NCI-H1694 (cell line): ENCODE measurements around the gene EGLN1.
A peak's percentile ranks its signal among the peaks of the same experiment; 100 is the strongest.
"Not testable (repeated sequence)": the region's sequence is repeated elsewhere in the genome, so short reads cannot be mapped to it uniquely, and the experiment has no call there.

Experiments
- DNase-seq: peaks from one replicate; lab custom pipeline; 2025; lab: John Stamatoyannopoulos, UW

EGLN1 gene

DNA sequence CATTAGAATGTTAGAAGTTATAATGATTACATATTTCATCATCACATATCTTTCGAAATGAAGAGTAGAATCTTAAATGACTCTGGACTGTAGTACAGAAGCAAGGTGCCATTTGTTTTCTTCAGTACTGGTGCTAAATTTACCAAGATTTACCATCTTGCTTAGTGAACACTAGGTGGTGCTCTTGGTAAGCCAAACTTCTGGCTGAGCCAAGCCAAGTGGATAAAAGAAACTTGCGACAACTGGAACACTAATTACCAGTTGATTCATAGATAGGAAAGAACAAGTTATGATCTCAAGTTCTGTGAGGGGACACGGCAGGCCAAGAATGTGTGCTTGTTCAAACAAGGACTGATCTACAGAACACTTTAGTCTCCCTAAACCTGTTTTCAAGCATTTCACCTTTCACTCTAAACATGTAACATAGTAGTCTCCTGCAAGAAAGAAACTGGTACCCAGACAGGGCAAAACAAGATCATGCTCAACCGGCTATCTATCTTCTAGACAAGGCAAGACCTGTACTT lies 64.2 kb downstream of the EGLN1 start:
- peak; percentile 46 for DNase-seq

DNA sequence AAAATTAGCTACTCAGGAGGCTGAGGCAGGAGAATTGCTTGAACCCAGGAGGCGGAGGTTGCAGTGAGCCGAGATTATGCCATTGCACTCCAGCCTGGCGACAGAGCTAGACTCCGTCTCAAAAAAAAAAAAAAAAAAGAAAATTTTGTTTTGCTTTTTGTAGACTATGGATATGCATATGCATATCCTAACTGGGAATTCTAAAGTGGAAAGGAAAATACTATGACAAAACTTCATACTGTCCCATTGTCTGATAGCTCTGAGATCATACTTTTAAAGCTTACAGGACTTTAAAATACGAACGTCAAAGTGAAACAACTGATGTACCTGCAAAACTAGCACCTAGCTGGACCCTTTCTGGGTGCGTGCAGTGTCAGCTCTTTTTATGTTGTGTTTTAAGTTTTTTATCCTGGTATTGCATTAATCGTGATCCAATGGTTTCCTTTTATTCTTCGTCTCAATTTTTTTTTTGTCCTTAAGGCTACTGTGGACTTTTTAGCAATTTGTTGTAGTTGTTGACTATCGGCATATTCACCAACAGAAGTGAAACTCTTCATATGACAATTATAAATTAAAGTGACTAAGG lies 64.8 kb downstream of the EGLN1 start:
- no peak for DNase-seq

DNA sequence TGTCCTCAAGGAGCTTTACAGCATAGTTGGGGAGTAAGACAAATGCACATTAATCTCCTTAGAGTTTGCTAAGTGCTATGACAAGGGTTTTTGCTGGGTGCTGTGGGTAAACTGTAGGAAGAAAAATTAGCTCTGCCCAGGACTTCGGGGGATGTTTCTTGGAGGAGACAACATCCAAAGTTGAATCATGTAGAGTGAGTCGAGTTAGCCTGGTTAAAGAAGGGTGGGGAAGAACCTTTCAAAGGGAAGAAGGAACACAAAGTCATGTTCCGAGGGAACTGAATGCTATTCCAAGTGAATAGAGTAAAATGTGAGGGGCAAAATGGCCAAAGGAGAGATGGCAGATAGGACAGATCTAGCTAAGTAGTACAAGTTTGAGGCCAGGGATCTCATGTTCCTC lies 66.9 kb downstream of the EGLN1 start:
- no peak for DNase-seq

DNA sequence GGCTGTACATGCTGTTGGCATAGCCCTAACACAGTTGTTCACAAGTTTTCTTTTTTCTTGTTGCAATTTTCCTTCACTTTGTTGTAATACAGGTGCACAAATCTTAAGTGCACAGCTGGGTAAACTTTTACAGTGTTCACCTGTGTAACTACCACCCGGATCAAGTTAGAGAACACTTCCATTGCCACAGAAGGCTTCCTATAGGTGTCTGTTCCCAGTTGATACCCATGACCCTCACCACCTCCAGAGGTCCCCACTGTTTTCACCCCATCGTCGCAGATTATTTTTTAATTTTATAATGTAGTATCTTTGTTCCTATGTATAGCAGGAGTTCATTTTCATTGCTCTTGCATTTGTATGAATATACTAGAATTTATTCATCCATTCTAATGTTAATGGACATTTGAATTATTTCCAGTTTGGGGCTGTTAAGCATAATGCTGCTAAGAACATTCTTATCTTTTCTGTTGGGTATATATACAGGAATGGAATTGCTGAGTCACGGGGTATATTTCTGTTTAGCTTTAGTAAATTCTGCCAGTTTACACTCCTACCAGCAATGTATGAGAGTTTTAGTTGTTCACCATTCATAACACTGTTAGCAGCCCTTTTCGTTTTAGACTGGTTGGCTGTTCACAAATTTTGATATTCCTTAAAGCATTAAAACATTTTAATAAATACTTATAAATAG lies 67.6 kb downstream of the EGLN1 start:
- no peak for DNase-seq

DNA sequence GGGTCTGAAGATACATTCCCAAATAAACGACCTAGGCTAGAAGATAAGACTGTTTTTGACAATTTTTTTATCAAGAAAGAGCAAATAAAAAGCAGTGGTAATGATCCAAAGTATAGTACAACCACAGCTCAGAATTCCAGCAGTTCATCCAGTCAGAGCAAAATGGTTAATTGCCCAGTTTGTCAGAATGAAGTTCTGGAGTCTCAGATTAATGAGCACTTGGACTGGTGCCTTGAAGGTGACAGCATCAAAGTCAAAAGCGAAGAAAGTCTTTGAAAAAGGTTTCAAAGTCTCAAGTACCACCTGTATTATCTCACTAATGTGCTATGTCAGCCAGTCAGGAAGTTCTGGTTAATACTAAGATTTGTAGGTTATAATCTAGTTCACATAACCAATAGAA lies 69.0 kb downstream of the EGLN1 start:
- no peak for DNase-seq

DNA sequence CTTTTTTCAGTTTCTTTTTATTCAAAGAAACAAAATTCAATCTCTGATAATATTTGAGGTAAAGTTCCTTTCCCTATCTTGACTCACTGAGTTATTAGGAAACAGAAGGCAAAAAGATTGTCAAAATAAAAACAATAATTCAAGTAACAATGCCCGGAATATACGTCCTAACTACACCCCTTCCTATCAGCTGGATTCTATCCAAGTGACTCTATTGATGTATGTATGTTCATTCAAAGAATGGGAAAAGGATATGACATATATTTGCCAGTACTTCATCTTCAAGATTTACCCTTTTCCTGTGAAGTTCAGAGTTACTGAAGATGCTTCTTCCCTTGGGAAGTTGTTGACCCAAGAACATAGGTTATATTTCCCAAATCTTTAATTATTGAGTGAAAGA lies 70.3 kb downstream of the EGLN1 start:
- DNase-seq: no peak

DNA sequence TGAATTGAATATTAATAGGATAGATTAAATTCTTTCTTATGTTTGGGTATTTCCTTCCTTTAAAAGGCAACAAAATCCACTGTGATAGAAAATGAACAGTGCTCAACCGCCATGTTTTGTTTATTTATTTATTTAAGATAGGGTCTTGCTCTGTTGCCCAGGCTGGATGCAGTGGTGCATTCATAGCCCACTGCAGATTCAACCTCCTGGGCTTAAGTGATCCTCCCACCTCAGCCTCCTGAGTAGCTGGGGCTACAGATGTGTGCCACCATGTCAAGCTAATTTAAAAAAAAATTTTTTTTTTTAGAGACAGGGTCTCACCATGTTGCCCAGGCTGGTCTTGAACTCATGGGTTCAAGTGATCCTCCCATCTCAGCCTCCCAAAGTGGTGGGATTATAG lies 73.2 kb downstream of the EGLN1 start:
- not testable (repeated sequence) for DNase-seq

DNA sequence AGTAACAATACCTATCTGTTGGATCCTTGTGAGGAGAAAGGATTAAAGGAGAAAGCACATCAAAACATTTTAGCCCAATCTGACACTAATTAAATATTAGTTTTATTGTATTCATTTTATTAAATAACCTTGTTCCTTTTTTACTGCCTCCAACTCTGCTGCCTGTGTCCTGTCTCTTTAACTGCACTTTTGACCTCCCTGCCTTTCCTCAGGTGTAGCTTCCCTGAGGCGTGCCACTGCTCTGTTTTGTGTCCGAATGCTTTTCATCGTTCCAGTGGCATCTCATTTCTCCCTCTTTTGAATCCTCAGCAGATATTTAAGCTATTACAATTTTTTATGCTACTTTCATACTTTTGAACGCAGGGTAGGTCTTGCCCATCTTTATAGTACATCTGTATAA lies 73.6 kb downstream of the EGLN1 start:
- no peak for DNase-seq

DNA sequence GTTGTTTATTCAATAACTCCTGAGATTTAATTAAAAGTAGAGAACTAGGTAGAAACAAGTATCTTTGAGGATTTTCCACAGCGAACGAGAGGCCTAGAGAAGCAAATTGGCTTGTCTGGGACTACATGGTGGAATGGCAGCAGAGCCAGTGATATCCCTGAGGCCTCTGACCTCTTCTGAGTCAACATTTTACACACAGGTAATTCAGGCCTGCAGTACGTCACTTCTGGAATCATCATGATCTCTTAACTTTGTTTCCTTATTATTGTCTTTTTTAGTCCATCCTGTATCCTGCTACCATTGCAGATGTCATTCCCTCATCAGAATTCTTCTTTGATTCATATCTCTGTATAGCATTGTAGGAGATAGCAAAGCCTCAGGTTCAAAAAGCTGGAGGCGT lies 74.1 kb downstream of the EGLN1 start:
- DNase-seq: no peak

DNA sequence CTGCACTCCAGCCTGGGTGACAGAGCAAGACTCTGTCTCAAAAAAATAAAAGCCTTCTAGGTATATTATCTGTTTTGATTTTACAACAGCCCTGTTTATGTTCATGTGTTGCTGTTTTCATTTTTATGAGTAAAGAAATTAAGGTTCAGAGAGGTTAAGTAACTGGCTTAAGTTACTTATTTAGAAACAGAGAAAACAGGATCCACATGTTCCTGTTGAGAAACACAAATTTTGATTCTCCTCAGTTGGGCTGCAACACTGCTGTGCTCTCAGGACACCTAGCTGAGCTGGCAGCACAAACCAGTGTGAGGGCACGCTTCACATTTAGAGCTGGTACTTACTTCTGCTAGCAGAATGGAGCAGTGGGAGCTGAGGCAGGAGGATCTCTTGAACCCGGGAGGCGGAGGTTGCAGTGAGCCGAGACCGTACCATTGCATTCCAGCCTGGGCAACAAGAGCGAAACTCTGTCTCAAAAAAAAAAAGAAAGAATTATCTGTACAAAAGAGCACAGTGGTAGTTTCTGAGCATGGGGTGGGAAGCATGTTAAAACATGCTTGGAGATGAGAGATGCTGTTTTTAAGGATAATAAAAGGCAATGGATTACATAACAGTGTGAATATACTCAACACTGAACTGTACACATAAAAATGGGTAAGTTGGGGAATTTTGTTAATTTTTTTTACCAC lies 81.6 kb downstream of the EGLN1 start:
- DNase-seq: no peak

DNA sequence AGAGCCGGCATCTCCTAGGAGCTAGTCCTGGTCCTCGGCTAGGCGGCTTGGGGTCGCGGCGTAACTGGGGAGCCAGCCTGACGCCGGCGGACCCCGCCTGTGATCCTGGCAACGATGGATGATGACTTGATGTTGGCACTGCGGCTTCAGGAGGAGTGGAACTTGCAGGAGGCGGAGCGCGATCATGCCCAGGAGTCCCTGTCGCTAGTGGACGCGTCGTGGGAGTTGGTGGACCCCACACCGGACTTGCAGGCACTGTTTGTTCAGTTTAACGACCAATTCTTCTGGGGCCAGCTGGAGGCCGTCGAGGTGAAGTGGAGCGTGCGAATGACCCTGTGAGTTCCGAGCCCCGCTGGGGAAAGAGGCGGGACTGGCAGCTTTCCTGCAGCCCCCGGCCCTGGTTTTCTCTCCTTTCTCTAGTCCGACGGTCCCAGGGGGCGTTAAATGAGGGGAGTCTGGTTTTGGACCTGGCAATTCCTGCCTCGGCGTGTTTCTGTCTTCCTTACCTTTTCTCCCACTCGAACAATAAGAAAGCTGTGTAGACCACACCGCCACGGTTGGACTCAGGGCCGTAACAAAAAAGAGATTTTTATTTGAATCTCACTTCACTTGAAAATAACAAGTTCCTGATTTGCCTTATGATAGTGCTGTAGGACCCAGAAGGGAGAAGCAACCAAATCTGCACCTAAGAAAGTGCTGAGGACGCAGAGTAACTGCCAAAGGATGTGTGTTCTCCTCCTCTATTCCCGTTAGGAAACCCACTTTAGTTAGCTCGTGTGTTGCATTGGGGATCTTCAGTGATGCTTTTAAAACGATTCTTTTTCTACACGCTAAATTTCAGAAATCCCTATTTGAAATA lies 83.6 kb downstream of the EGLN1 start, which contains the start of gene SPRTN:
TSS of gene SPRTN (plus strand) at position 24 of the 859 bp plus-strand sequence. CDS start at position 115, 91 bp downstream.
- no peak for DNase-seq

DNA sequence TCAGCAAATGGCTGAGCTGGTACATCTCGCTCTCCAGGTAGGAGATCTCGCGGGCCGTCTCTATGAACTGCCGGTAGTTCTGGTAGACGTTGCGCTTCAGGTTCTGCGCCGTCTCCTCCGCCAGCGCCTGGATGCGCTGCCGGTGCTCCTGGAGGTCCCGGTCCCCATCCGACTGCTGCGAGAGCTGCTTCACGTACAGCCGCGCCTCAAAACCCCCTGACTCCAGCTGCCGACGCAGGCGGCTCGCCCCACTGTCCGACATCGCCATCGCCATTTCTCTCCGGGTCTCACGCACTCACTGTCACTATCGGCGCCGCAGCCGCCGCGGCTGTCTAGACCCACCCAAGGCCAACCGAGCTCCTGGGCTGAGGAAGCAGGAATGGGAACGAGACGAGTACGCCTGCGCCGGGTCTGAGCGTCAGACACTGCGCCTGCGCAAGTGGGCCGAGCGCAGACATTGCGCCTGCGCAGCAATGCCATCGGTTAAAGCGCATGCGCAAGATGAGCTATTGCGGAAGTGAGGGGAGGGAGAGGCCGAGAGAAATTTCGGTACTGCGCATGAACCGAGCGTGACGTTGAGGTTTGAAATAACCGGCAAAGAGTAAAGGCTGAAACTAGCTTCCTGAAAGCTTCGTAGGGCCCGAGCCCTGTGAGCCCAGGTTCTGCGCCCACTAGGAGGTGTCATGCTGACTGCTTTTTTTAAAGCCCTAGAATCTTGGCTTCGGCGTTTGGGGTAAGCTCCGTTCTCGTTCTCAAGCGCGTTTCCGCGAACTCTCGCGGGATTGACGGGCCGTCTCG lies 84.4 kb downstream of the EGLN1 start, which contains the start of gene EXOC8:
TSS of gene EXOC8 (minus strand) at position 381 of the 798 bp plus-strand sequence. CDS start at position 274, 107 bp downstream.
- peak; percentile 100 for DNase-seq

DNA sequence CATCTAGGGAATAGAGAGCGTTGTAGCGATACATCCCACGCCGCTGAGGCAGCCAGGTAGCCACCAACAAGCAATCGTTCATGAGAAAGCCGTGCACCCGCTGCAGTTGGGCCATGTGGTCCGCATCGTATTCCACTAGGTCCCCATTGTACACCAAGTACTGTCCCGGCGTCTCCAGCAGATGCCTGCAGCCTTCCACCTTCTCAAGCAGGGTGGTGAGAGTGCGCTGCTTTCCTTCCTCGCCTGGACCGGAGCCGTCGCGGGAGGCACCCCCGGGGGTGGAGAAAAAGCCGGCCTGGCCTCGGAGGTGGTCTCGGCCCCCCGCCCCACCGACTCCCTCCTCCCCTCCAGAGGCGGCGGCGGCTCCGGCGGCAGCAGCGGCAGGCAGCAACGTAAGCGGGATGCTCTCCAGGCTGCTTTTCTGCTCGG lies 85.0 kb downstream of the EGLN1 start:
- no peak for DNase-seq

DNA sequence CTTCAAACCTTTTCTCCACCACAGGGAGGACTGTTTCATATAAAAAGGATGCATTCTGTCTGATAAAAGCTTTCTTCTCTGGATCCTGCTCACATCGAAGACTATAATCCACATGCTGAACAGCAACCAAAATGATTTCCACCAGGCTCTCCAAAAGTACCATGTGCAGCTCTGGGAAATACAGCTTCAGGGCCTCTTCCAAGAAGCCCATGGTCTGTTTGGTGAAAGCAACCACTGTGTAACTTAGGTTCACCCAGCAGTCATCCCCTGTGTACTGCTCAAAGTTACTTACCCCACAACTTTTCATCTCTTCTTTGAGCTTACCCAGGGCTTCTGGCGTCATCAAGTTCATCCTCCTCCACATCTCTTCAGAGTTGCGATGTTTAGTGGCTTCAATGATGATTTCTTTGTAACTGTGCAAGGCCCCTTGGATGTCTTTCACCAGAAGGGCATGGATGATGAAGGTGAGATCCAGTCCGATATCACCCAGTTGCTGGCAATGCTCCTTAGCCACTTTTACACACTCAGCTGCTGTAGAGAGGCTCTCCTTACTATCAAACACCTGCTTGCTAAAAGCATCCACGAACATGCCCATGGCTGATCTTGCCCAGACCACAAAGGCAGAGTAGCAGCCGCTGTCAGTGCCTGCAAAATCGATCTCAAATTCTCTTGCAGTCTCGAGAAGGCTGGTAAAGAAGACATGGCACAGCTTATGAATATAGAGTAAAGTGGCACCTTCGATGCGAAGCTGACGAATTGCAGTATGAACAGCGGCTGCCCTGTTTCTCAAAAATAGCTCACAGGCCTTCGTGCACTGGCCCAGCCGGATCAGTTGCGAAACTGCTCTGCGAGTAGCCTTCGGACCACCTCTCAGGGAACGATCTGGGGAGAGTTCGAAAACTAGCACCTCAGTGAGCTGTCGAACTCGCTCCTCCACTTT lies 86.2 kb downstream of the EGLN1 start:
- DNase-seq: no peak

DNA sequence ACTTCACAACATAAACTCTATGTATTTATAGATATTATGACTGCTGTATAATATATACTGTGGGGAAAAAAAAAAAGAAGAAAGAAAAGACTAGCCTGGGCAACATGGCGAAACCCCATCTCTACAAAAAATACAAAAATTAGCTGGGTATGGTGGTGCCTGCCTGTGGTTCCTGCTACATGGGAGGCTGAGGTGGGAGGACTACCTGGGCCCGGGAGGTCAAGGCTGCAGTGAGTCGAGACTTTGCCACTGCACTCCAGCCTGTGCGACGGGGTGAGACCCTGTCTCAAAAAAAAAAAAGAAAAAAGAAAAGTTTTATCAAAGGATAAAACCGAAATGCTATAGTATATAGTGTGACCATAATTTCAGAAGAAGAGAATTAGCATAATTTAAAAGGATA lies 87.1 kb downstream of the EGLN1 start:
- no peak for DNase-seq

DNA sequence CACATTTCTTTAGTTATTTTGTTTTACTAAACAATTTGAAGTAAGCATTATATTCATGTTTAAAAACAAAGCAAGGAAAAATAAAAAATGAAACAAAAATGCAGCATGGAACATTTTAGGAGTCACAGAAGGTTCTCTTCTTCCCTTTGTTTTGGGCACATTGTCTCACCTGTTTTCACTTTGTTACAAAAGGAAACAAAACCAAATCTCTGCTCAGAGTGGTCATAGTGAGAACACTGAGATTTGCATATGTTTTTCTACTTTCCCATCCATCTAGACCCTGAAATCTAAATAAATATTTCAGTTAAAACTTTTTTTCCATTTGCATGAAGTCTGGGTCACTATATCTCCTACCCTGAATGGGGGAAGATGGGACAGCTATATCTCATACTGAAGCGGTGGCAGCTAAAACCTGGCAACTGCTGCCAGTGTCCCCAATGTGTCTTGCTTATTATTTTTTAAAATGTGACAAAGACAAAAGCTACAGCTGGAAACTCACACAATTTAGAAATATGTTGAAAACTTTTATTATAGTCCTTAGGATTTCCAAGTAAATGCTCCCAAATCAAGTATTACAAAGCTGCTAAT lies 87.9 kb downstream of the EGLN1 start:
- DNase-seq: no peak

DNA sequence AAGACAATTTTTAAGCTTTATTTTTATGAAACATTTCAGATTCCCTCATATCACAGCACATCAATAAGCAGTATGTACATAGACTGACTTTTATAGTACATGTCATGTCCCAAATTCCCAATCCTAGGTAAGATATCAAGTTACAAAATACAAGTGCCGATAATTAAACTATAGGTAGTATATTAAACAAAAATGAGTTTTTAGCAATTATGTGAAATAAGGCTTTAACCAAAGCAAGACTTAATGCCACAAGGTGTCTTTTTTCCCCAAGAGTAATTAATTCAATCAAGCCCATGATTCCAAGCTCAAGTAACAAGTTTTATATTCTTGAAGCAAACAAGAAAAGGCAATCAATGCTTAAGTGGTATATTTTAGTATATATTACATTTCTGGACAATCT lies 89.3 kb downstream of the EGLN1 start:
- no peak for DNase-seq

DNA sequence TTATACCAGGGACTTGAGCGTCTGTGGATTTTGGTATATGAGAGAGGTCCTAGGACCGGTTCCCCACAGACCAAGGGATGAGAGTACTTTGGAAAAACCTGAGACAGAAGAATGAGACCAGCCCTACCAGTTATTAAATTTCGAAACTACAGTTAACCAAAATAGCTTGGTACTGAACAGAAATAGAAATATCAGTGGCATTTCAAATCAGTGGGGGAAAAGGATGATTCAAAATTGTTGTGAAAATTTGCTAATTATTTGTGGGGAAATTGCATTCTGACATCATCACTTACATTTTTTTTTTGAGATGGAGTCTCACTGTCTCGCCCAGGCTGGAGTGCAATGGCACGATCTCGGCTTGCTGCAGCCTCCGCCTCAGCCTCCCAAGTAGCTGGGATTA lies 92.6 kb downstream of the EGLN1 start:
- no peak for DNase-seq

DNA sequence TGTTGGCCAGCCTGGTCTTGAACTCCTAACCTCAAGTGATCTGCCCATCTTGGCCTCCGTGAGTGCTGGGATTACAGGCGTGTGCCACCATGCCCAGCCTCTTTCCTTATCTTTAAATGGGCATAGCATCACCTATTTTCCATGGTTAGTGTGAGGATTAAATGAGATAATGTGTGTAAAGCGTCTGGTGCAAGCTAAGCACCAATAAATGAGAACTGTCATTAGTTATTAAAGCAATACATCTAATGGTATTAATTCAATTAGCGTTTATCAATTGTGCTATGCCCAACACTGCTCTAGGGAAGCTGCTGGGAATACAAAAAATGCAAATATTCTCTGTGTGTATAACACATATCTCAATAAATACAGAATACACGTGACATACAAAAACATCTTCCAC lies 94.5 kb downstream of the EGLN1 start:
- no peak for DNase-seq

DNA sequence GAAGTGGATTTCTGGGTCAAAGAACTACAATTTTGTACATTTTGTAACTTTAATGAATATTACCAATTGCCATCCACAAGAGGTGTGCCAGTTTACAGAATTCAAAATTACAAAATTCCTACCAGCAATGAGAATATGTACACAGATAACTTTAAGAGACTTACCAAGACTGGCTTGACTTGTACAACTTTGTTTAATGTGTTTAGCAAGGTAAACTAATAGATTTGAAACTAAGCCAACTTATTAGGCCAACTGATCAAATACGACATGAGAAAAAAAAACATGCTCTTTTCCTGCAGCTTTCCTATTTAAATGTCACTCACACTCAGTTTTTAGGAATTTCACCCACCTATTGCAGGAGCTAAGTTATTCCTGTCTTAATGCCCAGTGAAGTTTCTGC lies 95.8 kb downstream of the EGLN1 start:
- no peak for DNase-seq
